Gastrocnemius medialis (tissue), 4 donors: ENCODE data around the gene DISC1.

ENCODE experiments used
- CTCF ChIP-seq, 5 experiments: fragments of 450-650 bp in 3 of 5; fragments of 200-600 bp in 2 of 5; sonication (generic) in 2 of 5; IDR thresholded peaks in 4 of 5; conservative IDR thresholded peaks in 1 of 5; 1 replicate in 4 of 5; 2 replicates in 1 of 5; pipeline ENCODE4 v1.5.1; 2016 to 2019; ENCODE audit warnings: antibody characterized with exemption in 5 of 5, mild to moderate bottlenecking in 3 of 5, moderate library complexity in 3 of 5
- POLR2A ChIP-seq, 2 donors: fragments of 450-650 bp; IDR thresholded peaks; one replicate each; pipeline ENCODE4 v1.6.1; 2017; ENCODE audit warnings: antibody characterized with exemption in 2 of 2, mild to moderate bottlenecking in 2 of 2, moderate library complexity in 2 of 2

GRCh38 chr1:231663211-231663792 lies 36.7 kb downstream of the DISC1 start:
- TF ChIP-seq CTCF (IDR thresholded peaks at IDR 0.05 in 4 of 5, conservative IDR thresholded peaks at IDR 0.05 in 1 of 5): no peak
- no peak for TF ChIP-seq POLR2A (IDR thresholded peaks at IDR 0.05)
